Stimulated activated CD4-positive, alpha-beta T cell treated with anti-CD3 and anti-CD28 coated beads, TNF-alpha, amount 100 ng/mL, for 1 hour (primary cell): ENCODE data around the gene GSK3B.
"Not testable (repeated sequence)": the region's sequence is repeated elsewhere in the genome, so short reads cannot be mapped to it uniquely, and the experiment has no call there.

ENCODE experiments used
- DNase-seq, 3 donors: peaks; one replicate each; pipeline ENCODE4 v3.0.0-alpha.2; 2020; ENCODE audit warnings: low read depth in 3 of 3, low spot score in 1 of 3

GSK3B gene

DNA sequence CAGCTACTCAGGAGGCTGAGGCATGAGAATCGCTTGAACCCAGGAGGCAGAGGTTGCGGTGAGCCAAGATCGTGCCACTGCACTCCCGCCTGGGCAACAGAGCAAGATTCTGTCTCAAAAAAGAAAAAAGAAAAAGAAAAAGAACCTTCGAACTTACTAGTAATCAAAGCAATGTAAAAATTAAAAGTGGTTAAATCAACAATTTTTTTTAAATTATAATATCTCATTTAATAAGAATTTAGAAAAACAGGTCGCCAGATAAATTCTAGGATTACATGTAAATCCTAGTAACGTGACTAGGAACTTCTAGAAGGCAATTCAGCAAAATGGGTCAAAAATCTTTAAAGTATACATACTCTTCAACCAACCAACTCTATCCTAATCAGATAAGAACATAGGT is 37.2 kb downstream of the GSK3B start:
- no peak for DNase-seq

DNA sequence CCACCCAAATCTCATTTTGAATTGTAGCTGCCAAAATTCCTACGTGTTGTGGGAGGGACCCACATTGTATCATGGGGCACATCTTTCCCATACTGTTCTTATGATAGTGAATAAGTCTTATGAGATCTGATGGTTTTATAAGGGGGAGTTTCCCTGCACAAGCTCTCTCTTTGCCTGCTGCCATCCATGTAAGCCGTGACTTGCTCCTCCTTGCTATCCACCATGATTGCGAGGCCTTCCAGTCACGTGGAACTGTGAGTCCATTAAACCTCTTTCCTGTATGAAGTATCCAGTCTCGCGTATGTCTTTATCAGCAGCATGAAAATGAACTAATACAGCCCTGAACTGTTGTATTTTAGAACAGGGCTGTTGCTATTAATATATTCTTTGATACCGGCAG is 40.6 kb downstream of the GSK3B start:
- not testable (repeated sequence) for DNase-seq

DNA sequence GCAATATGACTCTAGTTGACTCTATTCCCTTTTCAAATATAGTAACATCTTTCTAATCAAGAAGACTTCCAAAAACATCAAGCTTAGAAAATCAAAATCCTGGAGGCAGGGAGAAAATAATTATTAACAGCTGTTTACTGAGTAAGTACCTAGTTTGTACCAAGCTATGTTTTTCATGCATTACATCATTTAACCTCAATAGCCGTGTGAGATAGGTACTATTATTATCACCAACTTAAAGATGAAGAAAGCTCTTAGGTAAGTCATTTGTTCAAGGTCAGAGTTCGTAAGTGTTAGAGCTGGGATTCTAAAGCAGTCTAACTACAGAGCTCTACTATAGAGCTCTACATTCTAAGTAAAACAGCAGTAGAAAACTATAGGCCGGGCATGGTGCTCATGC is 41.6 kb downstream of the GSK3B start:
- DNase-seq: no peak

DNA sequence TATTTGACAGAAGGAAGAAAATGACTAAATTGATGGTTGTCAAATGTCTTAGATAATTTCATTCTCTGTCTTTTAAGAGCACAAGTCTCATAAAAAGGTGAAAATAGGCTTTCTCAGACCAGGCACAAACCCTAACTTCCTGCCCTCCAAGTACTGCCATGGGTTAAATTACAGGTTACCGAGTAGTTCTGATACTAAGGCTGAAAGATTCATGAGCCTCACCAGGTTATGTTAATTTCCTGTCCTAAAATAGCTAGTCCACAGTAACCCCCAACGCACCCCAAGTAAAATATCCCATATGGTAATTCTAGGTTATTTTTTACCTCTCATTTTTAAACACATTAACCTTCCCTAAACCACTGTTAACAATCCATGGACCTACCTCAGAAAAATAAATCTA is 42.0 kb downstream of the GSK3B start:
- no peak for DNase-seq

DNA sequence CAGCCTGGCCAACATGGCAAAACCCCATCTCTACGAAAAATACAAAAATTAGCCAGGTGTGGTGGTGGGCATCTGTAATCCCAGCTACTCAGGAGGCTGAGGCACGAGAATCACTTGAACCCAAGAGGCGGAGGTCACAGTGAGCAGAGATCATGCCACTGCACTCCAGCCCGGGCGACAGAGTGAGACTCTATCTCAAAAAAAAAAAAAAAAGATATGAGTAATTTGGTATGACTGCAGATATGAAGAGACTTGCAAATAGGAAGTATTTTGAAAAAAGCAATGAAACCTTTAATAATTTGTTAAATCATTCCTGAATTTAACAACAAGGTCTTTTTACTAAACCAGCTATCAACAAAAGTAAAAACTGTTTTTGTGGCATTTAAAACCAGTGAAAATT is 42.7 kb downstream of the GSK3B start:
- DNase-seq: not testable (repeated sequence)

DNA sequence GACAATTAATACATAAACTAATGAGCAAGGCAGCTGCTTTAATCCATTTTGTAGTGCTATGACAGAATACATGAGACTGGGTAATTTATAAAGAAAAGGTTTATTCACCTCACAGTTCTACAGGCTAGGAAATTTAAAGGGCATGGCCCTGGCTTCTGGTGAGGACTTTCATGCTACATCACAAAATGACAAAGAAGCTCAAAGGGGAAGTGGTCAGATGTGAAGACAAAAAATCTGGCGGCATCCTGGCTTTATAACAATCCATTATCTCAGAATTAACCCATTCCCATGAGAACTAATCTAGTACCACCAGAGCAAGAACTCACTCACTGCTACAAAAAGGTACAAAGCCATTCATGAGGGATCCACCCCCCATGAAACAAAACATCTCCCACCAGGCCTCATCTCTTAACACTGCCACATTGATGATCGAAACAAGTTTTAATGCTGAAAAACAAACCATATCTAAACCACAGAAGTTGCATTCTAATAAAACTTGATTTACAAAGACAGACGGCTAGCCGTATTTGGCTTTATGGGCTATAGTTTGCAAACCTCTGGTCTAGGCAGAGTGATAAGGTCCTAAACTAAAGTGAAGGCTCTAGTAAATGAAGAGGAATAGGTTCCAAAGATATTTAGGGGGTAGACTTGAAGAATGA is 44.2 kb downstream of the GSK3B start:
- no peak for DNase-seq

DNA sequence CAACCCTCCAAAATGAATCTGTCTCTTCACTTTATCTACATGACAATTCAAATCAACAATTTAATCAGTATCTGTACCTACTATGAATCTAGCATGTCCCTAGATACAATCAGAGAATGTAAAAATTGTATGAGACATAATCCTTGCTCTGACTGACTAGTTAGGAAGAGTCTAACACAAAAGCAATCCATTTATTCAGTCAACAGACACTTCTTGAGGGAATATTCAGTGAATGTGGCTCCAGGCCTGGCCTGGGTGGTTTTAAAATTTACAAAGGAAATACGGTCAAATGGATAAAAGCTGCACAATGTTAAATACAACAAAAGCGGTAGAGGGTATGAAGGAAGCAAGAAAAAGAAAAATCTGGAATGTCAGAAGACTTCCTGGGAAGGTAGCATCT is 45.2 kb downstream of the GSK3B start:
- DNase-seq: no peak

DNA sequence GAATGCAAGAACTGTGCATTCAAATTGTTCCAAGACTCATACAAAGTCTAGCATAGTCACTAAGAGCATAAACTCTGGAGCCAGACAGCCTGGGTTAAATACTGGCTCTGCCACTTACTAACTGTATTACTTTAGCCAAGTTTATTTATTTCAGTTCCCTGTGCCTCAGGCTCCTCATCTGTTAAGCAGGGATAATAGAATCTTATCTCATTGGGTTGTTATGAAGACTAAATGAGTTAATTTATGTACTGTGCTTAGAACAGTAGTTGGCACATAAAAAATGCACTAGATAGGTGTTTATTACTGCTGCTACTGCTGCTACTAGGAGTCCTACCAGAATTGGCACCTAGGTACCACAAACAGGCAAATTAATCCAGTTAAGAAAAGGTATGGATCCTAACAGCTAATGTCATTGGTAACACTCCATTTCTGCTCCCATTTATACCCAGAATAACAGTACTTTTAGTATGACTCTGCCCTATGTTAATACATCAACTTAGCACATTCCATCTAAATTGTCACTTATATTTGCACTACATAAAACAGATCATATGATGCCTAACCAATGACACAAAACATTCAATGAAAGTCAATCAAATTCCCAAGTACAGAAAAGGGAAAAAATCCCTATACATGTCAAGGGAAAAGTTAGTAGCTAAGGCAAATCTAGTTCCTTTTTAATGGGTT is 45.7 kb downstream of the GSK3B start:
- DNase-seq: no peak

DNA sequence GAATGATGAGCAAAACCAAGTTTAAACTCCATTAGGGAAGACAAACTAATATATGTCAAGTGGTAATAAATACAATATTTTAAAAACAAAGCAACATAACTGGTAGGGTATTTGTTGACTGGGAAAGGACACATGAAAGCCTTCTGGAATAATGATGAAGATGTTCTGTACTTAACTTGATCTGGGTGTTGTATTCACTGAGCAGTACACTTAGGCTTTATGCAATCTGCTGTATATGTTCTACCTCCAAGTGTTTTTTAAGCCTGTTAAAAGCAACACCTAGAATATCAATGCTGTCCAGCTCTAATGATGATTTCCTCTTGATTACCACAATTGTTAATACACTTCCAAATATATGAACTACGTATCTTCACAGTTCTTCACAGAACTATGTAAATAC is 46.6 kb downstream of the GSK3B start:
- no peak for DNase-seq

DNA sequence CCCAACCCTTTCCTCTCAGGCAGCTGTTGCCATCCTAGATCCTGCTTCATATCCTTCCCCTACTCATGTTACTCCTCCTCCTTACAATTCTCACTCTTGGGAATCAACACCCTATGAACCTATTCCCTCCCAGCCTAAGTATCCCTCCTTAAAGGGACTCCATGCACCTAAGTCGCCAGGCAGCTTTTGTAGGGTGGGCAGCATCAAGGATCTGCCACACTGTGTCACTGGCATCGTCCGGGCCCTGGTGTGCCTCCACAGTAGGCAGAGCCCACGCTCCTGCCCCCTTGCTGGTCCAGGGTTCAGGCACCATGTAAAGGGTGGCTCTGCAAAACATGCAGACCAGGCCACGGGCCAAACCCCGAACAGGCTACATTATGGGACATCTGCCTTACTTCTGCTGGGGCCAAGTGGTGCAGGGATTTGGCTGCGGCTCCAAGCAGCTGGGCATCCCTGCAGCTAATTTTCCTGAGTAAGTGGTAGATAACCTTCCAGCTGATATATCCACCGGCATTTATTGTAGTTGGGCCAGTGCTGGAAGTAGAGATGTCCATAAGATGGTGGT is 53.4 kb downstream of the GSK3B start:
- no peak for DNase-seq

DNA sequence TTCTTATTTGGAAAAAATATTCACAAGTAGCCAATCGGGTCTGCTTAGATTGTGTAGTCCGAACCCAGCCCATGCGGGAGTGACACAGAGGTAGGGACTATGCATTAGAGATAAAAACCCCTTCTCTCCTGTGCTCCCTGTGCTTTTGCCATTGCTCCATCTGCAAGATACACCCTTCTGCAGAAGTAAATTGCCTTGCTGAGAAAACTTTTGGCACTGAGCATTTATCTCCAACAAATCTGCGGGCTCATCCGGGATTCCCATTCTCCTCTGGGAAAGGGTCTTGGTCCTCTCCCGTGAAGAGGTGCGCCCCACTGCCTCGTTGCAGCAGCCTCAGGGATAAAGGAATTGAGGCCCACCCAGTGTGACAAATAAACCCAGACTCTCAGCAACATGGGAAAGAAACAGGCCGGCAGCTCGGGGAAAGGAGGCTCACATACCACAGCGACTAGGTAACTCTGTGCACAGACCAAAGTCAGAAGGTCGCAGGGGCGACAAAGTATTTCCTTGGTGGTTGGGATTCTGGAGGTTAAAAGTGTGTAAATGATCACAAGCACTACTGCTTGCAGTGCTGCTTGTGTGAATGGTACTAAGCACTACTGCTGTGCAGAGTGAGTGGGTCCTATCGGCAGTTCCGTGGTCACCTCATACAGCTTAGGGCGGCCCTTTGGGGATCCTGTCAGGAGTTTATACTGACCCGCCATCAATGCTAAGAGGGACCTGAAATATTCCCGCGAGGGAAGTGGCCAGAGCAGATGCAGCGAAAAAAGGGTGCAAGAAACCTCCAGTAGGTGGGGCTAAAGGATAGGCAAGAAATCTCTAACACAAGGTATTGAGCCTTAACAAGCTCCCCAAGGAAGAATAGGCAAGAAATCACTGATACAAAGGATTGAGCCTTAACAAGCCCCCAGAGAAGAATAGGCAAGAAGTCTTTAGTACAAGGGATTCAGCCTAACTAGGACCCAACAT is 54.3 kb downstream of the GSK3B start:
- no peak for DNase-seq

DNA sequence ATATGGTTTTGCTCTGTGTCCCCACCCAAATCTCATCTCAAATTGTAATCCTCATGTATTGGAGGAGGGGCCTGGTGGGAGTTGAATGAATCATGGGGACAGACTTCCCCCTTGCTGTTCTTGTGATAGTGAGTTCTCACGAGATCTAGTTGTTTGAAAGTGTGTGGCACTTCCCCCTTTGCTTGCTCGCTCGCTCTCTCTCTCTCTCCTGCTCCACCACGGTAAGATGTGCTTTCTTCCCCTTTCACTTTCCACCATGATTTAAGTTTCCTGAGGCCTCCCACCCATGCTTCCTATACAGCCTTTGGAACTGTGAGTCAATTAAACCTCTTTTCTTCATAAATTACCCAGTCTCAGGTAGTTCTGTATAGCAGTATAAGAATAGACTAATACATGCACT is 60.7 kb downstream of the GSK3B start:
- no peak for DNase-seq

DNA sequence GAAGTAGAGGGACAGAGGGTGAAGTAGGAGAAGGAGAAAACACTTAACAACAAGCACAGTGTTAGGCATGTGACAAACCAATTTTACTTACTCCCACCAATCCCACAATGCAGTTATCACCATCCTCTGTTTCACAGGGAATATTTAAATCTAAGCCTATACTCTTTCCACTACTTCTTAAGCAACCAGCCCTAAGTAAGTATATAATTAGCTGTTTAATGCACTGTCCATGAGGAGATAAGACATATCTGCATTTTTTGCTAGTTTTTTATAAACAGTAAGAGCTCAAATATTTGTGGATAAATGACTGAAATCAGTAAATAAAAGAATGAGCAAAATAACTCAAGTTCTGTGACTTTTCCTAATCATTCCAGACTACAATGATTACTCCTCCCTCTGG is 62.7 kb downstream of the GSK3B start:
- no peak for DNase-seq

DNA sequence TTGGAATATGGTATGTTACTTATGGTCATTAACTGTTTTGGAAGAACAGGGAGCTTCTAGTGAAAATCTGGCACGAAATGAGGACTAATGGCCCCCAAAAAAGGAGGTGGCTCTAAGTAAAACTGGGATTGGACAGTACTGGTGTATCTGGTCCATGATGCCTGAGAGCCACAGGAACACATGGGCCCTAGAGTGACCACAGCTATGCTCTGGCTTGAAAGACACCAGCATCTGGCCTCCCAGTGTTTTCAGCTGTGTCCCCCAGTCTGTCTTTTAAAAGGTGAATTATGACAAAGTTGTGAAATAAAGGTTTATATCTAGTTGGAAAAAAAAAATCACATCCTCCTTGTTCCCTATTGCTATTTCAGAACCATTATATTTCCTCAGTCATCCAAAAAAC is 64.5 kb downstream of the GSK3B start:
- no peak for DNase-seq

DNA sequence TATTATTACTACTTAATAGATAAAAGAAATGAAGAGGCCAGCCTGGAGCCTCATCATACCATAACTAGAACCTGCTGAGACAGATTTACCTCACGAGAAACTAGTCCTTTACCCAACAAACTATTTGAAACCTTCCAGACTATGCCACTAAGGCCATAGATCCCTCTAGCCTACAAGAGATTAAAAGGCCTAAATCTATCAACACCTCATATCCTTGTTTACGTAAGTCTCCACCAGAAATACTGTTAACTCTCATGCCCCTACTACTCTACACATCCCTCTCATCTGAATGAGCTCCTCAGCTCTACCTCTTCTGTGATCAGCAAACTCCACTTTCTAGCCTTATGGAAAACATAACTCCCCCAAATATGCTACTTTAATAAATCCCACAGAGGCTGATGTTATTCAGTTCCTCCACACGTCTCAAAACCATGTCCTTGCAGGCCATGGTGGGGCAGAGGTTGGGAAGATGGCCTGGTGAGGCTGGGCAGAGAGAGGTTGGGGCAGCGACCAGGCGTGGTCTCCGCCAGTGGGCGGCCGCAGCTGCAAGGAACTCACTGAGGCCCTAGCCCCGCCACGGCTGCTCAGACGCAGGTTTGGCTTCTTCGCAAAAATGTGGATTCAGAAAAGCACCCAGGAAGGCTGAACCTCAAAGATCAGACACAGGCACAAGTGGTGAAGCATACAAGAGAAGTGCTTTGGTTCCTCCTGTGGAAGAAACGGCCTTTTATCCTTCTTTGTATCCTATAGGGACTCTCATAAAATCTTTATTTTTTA is 65.8 kb downstream of the GSK3B start:
- no peak for DNase-seq

DNA sequence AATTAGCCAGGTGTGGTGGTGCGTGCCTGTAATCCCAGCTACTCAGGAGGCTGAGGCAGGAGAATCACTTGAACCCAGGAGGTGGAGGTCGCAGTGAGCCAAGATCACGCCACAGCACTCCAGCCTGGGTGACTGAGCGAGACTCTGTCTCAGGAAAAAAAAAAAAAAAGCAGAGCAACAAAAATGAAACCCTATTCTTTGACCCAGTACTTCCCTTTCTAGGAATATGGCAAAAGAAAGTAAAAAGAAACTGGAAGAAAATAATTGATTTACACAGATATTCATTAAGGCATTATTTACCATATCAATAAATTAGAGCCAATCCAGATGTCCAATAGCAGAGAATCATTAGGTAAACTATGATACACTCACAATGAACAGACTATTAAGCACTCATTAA is 67.0 kb downstream of the GSK3B start:
- DNase-seq: no peak

DNA sequence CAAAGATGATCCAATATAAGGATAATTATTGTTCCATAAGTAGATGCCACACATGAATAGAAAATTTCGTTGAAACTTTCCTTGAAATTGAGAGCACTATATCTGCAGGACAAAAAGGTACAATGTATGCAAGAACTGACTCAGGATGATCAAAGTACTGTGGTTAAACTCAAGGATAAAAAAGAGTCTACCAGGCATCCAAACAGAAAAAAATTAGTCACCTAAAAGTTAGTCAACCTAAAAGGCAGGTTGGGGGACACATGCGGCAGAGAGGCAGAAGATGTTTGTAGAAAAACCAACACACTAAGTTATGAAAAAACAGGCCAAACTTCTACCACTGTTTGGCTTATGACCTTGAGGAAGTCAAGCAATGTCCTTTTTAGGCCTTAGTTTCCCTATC is 68.7 kb downstream of the GSK3B start:
- no peak for DNase-seq

DNA sequence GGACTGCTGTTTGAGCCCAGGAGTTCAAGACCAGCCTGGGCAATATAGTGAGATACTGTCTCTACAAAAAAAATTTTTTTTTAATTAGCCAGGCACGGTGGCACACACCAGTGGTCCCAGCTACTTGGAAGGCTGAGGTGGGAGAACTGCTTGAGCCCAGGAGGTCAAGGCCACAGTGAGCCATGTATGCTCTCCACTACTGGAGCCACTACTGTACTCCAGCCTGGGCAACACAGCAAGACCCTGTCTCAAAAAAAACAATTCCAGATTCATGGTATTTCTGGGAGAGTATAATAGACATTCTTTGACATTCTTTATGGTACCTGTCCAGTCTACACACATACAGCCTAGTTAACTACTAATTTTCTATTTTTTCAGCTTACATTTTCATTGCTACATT is 70.1 kb downstream of the GSK3B start:
- DNase-seq: no peak

DNA sequence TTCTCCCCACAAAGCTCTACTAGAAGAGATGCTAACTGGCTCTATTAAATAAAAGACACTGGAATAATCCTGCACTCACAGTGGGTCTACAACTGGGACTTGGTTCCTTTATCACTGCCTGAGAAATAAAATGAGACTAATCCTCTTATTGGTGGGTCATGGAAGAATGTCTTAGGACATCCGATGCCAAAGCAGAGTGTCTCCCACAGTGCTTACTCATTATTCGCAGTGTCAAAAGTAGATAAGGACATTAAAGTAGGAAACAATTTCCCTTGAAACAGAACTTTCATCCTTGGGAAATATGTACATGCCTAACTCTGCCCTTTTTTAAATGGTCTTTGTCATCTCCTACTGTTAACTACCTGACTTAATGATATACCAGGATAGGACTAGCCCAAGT is 71.5 kb downstream of the GSK3B start:
- no peak for DNase-seq

DNA sequence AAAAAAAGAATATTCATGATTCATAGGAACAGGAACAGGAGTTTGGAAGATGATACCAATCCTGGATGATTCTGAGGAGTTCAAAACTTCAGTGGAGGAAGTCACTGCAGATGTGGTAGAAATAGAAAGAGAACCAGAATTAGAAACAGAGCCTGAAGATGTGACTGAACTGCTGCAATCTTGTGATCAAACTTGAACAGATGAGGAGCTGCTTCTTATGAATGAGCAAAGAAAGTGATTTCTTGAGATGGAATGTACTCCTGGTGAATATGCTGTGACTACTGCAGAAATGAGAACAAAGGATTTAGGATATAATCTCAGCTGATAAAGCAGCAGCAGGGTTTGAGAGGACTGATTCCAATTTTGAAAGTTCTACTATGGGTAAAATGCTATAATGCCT is 72.7 kb downstream of the GSK3B start:
- DNase-seq: no peak

DNA sequence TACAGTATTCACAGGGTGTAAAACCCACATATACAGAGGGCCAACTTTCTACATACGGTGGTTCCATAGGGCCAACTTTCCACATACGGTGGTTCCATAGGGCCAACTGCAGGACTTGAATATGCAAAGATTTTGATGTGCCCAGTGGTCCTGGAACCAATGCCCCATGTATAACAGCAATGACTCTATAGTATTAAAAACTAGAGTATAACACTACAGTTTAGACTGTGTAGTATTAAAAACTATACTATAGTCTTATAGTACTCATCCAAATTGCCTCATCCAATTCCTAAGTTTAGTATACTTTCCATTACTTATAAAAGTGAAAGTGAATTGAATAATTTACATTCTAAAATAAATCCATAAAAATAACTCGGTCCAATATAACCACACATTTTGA is 75.9 kb downstream of the GSK3B start:
- DNase-seq: no peak
